Fibroblast of lung (primary cell): ENCODE data around the gene VPS13C. TPM values are rescaled to one million over a fixed set of nuclear protein-coding genes. Genes with fewer than 3 reads are reported as not detected.

ENCODE experiments used
- DNase-seq, 2 donors: peaks; one replicate each; pipeline versions ENCODE4 v3.0.0 to v3.0.0-alpha.2; 2010; ENCODE audit warnings: low read depth in 2 of 2
- H2AFZ ChIP-seq: 2 replicates; pipeline ENCODE4 v1.5.1; 2012; ENCODE audit warnings: low read length, control low read depth, inconsistent platforms
- H3K27ac ChIP-seq: 2 replicates; pipeline ENCODE4 v1.5.1; 2011; ENCODE audit warnings: low read length, control low read depth; ENCODE audit not compliant: insufficient read depth
- H3K27me3 ChIP-seq: 2 replicates; pipeline ENCODE4 v1.5.1; 2011; ENCODE audit warnings: mild to moderate bottlenecking, low read length; ENCODE audit not compliant: control insufficient read depth, insufficient read depth
- H3K36me3 ChIP-seq: 2 replicates; pipeline ENCODE4 v1.5.1; 2011; ENCODE audit warnings: low read length; ENCODE audit not compliant: control insufficient read depth, insufficient read depth
- H3K4me1 ChIP-seq: 2 replicates; pipeline ENCODE4 v1.5.1; 2011; ENCODE audit warnings: low read length; ENCODE audit not compliant: control insufficient read depth, insufficient read depth; ENCODE audit errors: extremely low read depth
- H3K4me2 ChIP-seq: 2 replicates; pipeline ENCODE4 v1.5.1; 2011; ENCODE audit warnings: low read length, control low read depth; ENCODE audit not compliant: insufficient read depth; ENCODE audit errors: extremely low read depth
- H3K4me3 ChIP-seq, 4 experiments: fragments of 200-600 bp in 1 of 4; sonication (generic) in 1 of 4; replicated peaks in 1 of 4; 2 replicates each; pipeline ENCODE4 v1.5.1; 2011 to 2016; ENCODE audit warnings: low read length in 4 of 4, low read depth in 3 of 4, mild to moderate bottlenecking in 3 of 4, control low read depth in 2 of 4, inconsistent platforms in 1 of 4, mixed read lengths in 1 of 4; ENCODE audit not compliant: insufficient read depth in 1 of 4; ENCODE audit errors: control extremely low read depth in 1 of 4
- H3K79me2 ChIP-seq: 2 replicates; pipeline ENCODE4 v1.5.1; 2012; ENCODE audit warnings: mild to moderate bottlenecking, low read length, inconsistent platforms; ENCODE audit not compliant: control insufficient read depth, insufficient read depth
- H3K9ac ChIP-seq: 2 replicates; pipeline ENCODE4 v1.5.1; 2011; ENCODE audit warnings: mild to moderate bottlenecking, low read length, control low read depth; ENCODE audit not compliant: insufficient read depth
- H3K9me3 ChIP-seq: 2 replicates; pipeline ENCODE4 v1.5.1; 2012; ENCODE audit warnings: low read depth, low read length; ENCODE audit not compliant: control insufficient read depth, insufficient read depth
- H4K20me1 ChIP-seq: 2 replicates; pipeline ENCODE4 v1.5.1; 2011; ENCODE audit warnings: low read length; ENCODE audit not compliant: control insufficient read depth, insufficient read depth; ENCODE audit errors: extremely low read depth
- EZH2 ChIP-seq: IDR thresholded peaks from 2 replicates; pipeline ENCODE4 v1.5.1; 2012; ENCODE audit warnings: low read length, control low read depth, mild to moderate bottlenecking; ENCODE audit errors: missing control alignments
- polyA plus RNA-seq, 2 donors: library from polyadenylated mRNA; depleted of rRNA in 1 of 2; stranded (reverse) in 1 of 2; unstranded in 1 of 2; fragments of >200 nt; gene quantifications; 2 replicates each; pipeline ENCODE4 v1.2.1, GENCODE V29; 2011 to 2012; ENCODE audit warnings: missing spikeins in 1 of 2
- total RNA-seq: library from RNA; depleted of rRNA; stranded (reverse); fragments of >200 nt; gene quantifications from 2 replicates; pipeline ENCODE4 v1.2.1, GENCODE V29; 2014
- TF ChIP-seq, protein P1 (sequence below), 2 donors: IDR thresholded peaks in 1 of 2; conservative IDR thresholded peaks in 1 of 2; 1 replicate in 1 of 2; 2 replicates in 1 of 2; pipeline ENCODE4 v1.5.1; 2011 to 2012; ENCODE audit warnings: low read length in 2 of 2, control low read depth in 1 of 2, inconsistent platforms in 1 of 2, low read depth in 1 of 2, mild to moderate bottlenecking in 1 of 2

The VPS13C gene
- total and polyA plus RNA-seq, 2 donors (not counting 1 experiment from before 2014, with no cell fraction given): 19.6 to 82.7 TPM

DNA sequence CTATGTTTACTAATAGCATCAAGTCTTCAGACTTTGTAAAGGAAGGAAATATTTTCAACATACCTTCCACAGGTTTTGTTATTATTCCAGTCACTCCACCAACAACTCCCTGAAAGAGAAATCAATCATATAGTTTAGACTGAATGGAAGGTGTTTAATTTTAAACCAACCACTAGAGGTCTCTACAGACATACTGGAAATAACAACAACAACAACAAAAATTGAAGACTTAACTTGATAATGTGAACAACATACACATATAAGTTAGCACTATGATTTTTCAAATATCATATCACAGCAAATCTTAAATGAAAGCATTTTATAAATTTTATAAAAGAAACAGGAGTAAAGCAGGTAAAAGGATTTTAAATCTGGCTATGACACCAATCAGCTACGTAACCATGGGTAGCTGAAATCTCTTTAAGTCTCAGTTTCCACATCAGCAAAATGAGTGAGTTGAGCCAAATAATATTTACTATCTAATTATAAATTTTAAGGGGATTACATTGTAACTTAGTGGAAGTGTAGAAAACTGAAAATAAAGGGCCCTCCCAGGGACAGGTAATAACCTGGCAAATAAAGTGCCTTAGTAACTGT is 188.2 kb downstream of the VPS13C start:
- DNase-seq: peak; percentile 7 to 46
- Histone ChIP-seq H3K4me3 (no peak overlapping the region), H3K4me2 (no peak overlapping the region), H3K79me2 (no peaks in the 10 kb centered on the region), H3K36me3 (no peaks in the 10 kb centered on the region), H3K27me3 (no peaks in the 10 kb centered on the region), H3K9ac (no peak overlapping the region), H2AFZ (no peak overlapping the region), H3K4me1 (no peaks in the 10 kb centered on the region), H4K20me1 (peaks cover 1% of the 10 kb centered on the region), H3K9me3 (no peaks in the 10 kb centered on the region), H3K27ac (no peak overlapping the region)
- TF ChIP-seq, protein P1, sequence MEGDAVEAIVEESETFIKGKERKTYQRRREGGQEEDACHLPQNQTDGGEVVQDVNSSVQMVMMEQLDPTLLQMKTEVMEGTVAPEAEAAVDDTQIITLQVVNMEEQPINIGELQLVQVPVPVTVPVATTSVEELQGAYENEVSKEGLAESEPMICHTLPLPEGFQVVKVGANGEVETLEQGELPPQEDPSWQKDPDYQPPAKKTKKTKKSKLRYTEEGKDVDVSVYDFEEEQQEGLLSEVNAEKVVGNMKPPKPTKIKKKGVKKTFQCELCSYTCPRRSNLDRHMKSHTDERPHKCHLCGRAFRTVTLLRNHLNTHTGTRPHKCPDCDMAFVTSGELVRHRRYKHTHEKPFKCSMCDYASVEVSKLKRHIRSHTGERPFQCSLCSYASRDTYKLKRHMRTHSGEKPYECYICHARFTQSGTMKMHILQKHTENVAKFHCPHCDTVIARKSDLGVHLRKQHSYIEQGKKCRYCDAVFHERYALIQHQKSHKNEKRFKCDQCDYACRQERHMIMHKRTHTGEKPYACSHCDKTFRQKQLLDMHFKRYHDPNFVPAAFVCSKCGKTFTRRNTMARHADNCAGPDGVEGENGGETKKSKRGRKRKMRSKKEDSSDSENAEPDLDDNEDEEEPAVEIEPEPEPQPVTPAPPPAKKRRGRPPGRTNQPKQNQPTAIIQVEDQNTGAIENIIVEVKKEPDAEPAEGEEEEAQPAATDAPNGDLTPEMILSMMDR (conservative IDR thresholded peaks at IDR 0.05 in 1 of 2, IDR thresholded peaks at IDR 0.05 in 1 of 2; ENCODE audit: low read depth in 1 of 2, low read length in 2 of 2): peak in 1 of 2 donors; percentile 42
- no peak for TF ChIP-seq EZH2

DNA sequence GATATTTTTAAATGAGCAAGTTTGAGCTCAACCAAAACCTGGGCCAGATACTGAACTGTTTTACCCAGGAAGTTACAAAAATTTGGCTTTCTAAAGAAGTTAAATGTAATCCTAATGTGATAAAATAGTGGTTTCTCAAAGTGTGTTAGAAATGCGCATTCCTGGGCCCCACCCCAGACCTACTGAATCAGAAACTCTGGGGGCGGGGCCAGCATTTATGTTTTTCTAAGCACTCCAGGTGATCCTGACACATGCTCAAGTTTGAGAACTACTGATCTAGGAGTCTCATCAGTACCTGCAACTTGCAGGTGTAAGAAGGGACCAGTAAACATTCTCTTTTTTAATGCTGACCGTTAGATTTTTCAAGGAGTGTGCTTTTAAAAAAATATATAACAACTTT is 190.6 kb downstream of the VPS13C start:
- no peaks in the 10 kb centered on the region for H3K9me3 ChIP-seq
- H3K4me3 ChIP-seq: no peak overlapping the region
- peaks cover 1% of the 10 kb centered on the region for H4K20me1 ChIP-seq
- H3K4me1 ChIP-seq: no peaks in the 10 kb centered on the region
- H3K79me2 ChIP-seq: no peaks in the 10 kb centered on the region
- no peak overlapping the region for H2AFZ ChIP-seq
- no peak overlapping the region for H3K27ac ChIP-seq
- no peak for TF ChIP-seq EZH2
- no peak for DNase-seq
- H3K4me2 ChIP-seq: no peak overlapping the region
- H3K27me3 ChIP-seq: no peaks in the 10 kb centered on the region
- H3K36me3 ChIP-seq: no peaks in the 10 kb centered on the region
- H3K9ac ChIP-seq: no peak overlapping the region

DNA sequence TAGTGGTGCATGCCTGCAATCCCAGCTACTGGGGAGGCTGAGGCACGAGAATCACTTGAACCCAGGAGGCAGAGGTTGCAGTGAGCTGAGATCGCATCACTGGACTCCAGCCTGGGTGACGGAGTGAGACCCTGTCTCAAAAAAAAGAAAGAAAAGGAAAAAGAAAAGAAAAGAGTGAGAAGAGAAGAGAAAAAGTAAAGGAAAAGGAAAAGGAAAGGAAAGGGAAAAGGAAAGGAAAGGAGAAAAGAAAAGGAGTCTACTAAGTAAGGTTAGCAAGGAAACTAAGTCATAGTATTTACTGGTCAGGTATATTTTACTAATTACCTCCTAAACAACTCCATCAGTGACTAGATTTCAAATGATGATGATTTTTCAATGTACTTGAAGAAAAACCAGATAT is 198.3 kb downstream of the VPS13C start:
- Histone ChIP-seq H3K9ac (no peak overlapping the region), H3K4me2 (no peak overlapping the region), H3K4me3 (no peak overlapping the region), H2AFZ (no peak overlapping the region), H4K20me1 (no peaks in the 10 kb centered on the region), H3K27ac (no peak overlapping the region), H3K36me3 (peaks cover 2% of the 10 kb centered on the region), H3K27me3 (no peaks in the 10 kb centered on the region), H3K4me1 (no peaks in the 10 kb centered on the region), H3K79me2 (no peaks in the 10 kb centered on the region), H3K9me3 (no peaks in the 10 kb centered on the region)
- TF ChIP-seq EZH2: no peak
- TF ChIP-seq, protein P1 (conservative IDR thresholded peaks at IDR 0.05 in 1 of 2, IDR thresholded peaks at IDR 0.05 in 1 of 2; ENCODE audit: low read depth in 1 of 2, low read length in 2 of 2): no peak
- no peak for DNase-seq
